Neural progenitor cell (in vitro differentiated cells): ENCODE measurements around the gene ADAMTS12.

Experiments used
- CTCF ChIP-seq: fragments of 200-600 bp; sonication (generic); IDR thresholded peaks from 2 replicates; pipeline ENCODE4 v1.5.1; 2017; ENCODE audit warnings: antibody characterized with exemption, mild to moderate bottlenecking
- EZH2 ChIP-seq: fragments of 200-600 bp; sonication (generic); IDR thresholded peaks from 2 replicates; pipeline ENCODE4 v1.6.1; 2017; ENCODE audit warnings: antibody characterized with exemption, mild to moderate bottlenecking, moderate library complexity
- EZH2phosphoT487 ChIP-seq: fragments of 200-600 bp; sonication (generic); IDR thresholded peaks from 2 replicates; pipeline ENCODE4 v1.6.1; 2017; ENCODE audit warnings: antibody characterized with exemption

- TF ChIP-seq CTCF (no peak), EZH2 (no peak), EZH2phosphoT487 (no peak)
Observed at GRCh38 chr5:33604503-33604902, 287.3 kb downstream of the ADAMTS12 start.
